RWPE1 (cell line): Measurements from ENCODE around the gene MOK.

ENCODE experiments used
- CTCF ChIA-PET: fragments of 350-600 bp; sonication (Branson Sonifier 250); formaldehyde crosslinking; extraction: SDS; loops from one replicate; lab custom pipeline; 2021; lab: Yijun Ruan, JAX
- POLR2A ChIA-PET: fragments of 400-600 bp; formaldehyde crosslinking; extraction: SDS; loops from one replicate; lab custom pipeline; 2020; ENCODE audit warnings: antibody characterized with exemption; ENCODE audit not compliant: low non-redundant PET; lab: Yijun Ruan, JAX
- DNase-seq: peaks from one replicate; pipeline ENCODE4 v3.0.0; 2012; ENCODE audit warnings: low spot score
- H3K27ac ChIP-seq: fragments of 450-650 bp; 2 replicates; pipeline ENCODE4 v1.5.1; 2017
- CTCF ChIP-seq: fragments of 450-650 bp; conservative IDR thresholded peaks from 2 replicates; pipeline ENCODE4 v1.5.1; 2017; ENCODE audit warnings: low read depth, mild to moderate bottlenecking

MOK gene

GRCh38 chr14:102180248-102180998 is 124.5 kb downstream of the MOK start:
- no peak overlapping the region for H3K27ac ChIP-seq
- no peak for DNase-seq
- ChIA-PET POLR2A (interaction anchor here (0.5 kb wide), 1 partner anchor 22 kb away, joined by 4 read pairs; no protein-coding TSS in a partner anchor), CTCF (no interaction called here)
- TF ChIP-seq CTCF, result no peak
